Gastroesophageal sphincter (tissue), 3 donors: ENCODE measurements around the gene VEPH1.

Experiments
- CTCF ChIP-seq, 4 experiments: fragments of 200-600 bp in 2 of 4; fragments of 450-650 bp in 2 of 4; sonication (generic) in 1 of 4; IDR thresholded peaks; one replicate each; pipeline ENCODE4 v1.5.1; 2017 to 2019; ENCODE audit warnings: antibody characterized with exemption in 4 of 4, mild to moderate bottlenecking in 2 of 4, moderate library complexity in 2 of 4
- POLR2A ChIP-seq, 2 donors: fragments of 450-650 bp; IDR thresholded peaks; one replicate each; pipeline ENCODE4 v1.6.1; 2017; ENCODE audit warnings: antibody characterized with exemption in 2 of 2, mild to moderate bottlenecking in 2 of 2, moderate library complexity in 1 of 2
- POLR2AphosphoS5 ChIP-seq: sonication (generic); formaldehyde crosslinking; IDR thresholded peaks from one replicate; pipeline ENCODE4 v1.6.1; 2017; ENCODE audit warnings: antibody characterized with exemption

- TF ChIP-seq CTCF (IDR thresholded peaks at IDR 0.05) (no peak), POLR2A (IDR thresholded peaks at IDR 0.05) (no peak), POLR2AphosphoS5 (no peak)
Observed at GRCh38 chr3:157543501-157544035, 40.4 kb upstream of the VEPH1 start.
